SK-N-SH treated with all-trans-retinoic acid at 6 μM for 48 hours (cell line): ENCODE results near the gene PDZD2.
"Not testable (repeated sequence)": the region's sequence is repeated elsewhere in the genome, so short reads cannot be mapped to it uniquely, and the experiment has no call there.

Experiments
- ATAC-seq: fragments of 200-7000 bp; cut with Tn5 transposase; 3 replicates; pipeline ENCODE4 v1.9.1; 2020; ENCODE audit warnings: mild to moderate bottlenecking, moderate library complexity
- ARNTL ChIP-seq: fragments of 450-650 bp; formaldehyde crosslinking; IDR thresholded peaks from 2 replicates; pipeline ENCODE4 v1.5.0; 2020; ENCODE audit warnings: low read depth, mild to moderate bottlenecking, moderate library complexity, borderline replicate concordance
- BACH2 ChIP-seq: fragments of 250-450 bp; sonication (Bioruptor Pico); IDR thresholded peaks from 2 replicates; pipeline ENCODE4 v1.9.0; 2021; ENCODE audit warnings: mild to moderate bottlenecking, borderline replicate concordance
- CREB5 ChIP-seq: fragments of 250-450 bp; sonication (Bioruptor Pico); IDR thresholded peaks from 2 replicates; pipeline ENCODE4 v1.5.1; 2020; ENCODE audit warnings: low read depth, mild to moderate bottlenecking, moderate library complexity
- CSDC2 ChIP-seq: fragments of 250-450 bp; sonication (Bioruptor Pico); IDR thresholded peaks from 2 replicates; pipeline ENCODE4 v1.5.0; 2020; ENCODE audit warnings: mild to moderate bottlenecking, moderate library complexity
- CSRNP3 ChIP-seq: fragments of 250-450 bp; sonication (Bioruptor Pico); IDR thresholded peaks from 2 replicates; pipeline ENCODE4 v1.5.1; 2021; ENCODE audit warnings: mild to moderate bottlenecking, moderate library complexity
- ESRRG ChIP-seq: fragments of 250-450 bp; sonication (Bioruptor Pico); IDR thresholded peaks from 2 replicates; pipeline ENCODE4 v1.6.1; 2021; ENCODE audit warnings: mild to moderate bottlenecking
- GLIS3 ChIP-seq: fragments of 250-450 bp; sonication (Bioruptor Pico); IDR thresholded peaks from 2 replicates; pipeline ENCODE4 v1.5.0; 2020; ENCODE audit warnings: mild to moderate bottlenecking, moderate library complexity
- ISL1 ChIP-seq: fragments of 250-450 bp; sonication (Bioruptor Pico); IDR thresholded peaks from 2 replicates; pipeline ENCODE4 v2.1.2; 2022; ENCODE audit warnings: mild to moderate bottlenecking, moderate library complexity
- OSR1 ChIP-seq: fragments of 250-450 bp; sonication (Bioruptor Pico); IDR thresholded peaks from 2 replicates; pipeline ENCODE4 v1.8.0; 2022; ENCODE audit warnings: moderate library complexity, mild to moderate bottlenecking, inconsistent platforms
- POU6F1 ChIP-seq: fragments of 250-450 bp; sonication (Bioruptor Pico); IDR thresholded peaks from 2 replicates; pipeline ENCODE4 v1.8.0; 2021; ENCODE audit warnings: low read depth, mild to moderate bottlenecking, moderate library complexity, borderline replicate concordance
- PPARA ChIP-seq: fragments of 250-450 bp; sonication (Bioruptor Pico); IDR thresholded peaks from 2 replicates; pipeline ENCODE4 v1.5.0; 2020; ENCODE audit warnings: mild to moderate bottlenecking, borderline replicate concordance
- RARB ChIP-seq: fragments of 250-450 bp; sonication (Bioruptor Pico); IDR thresholded peaks from 2 replicates; pipeline ENCODE4 v1.8.0; 2021; ENCODE audit warnings: mild to moderate bottlenecking, moderate library complexity
- SNAI2 ChIP-seq: fragments of 250-450 bp; sonication (Bioruptor Pico); IDR thresholded peaks from 2 replicates; pipeline ENCODE4 v1.5.0; 2020; ENCODE audit warnings: mild to moderate bottlenecking, moderate library complexity
- TCF4 ChIP-seq: fragments of 250-450 bp; sonication (Bioruptor Pico); IDR thresholded peaks from 2 replicates; pipeline ENCODE4 v1.8.0; 2021; ENCODE audit warnings: mild to moderate bottlenecking, moderate library complexity, borderline replicate concordance
- TOX ChIP-seq: fragments of 250-450 bp; sonication (Bioruptor Pico); IDR thresholded peaks from 2 replicates; pipeline ENCODE4 v1.8.0; 2021; ENCODE audit warnings: mild to moderate bottlenecking, moderate library complexity, borderline replicate concordance
- TSHZ2 ChIP-seq: fragments of 250-450 bp; sonication (Bioruptor Pico); IDR thresholded peaks from 2 replicates; pipeline ENCODE4 v1.5.0; 2020; ENCODE audit warnings: mild to moderate bottlenecking, moderate library complexity
- ZC3H10 ChIP-seq: fragments of 250-450 bp; sonication (Bioruptor Pico); IDR thresholded peaks from 2 replicates; pipeline ENCODE4 v1.5.1; 2021; ENCODE audit warnings: mild to moderate bottlenecking, moderate library complexity
- ZFP3 ChIP-seq: fragments of 250-450 bp; sonication (Bioruptor Pico); IDR thresholded peaks from 2 replicates; pipeline ENCODE4 v1.5.0; 2020; ENCODE audit warnings: mild to moderate bottlenecking, moderate library complexity
- ZFP30 ChIP-seq: fragments of 450-650 bp; formaldehyde crosslinking; IDR thresholded peaks from 2 replicates; pipeline ENCODE4 v1.5.0; 2022; ENCODE audit warnings: mild to moderate bottlenecking, moderate library complexity
- ZNF565 ChIP-seq: fragments of 450-650 bp; formaldehyde crosslinking; conservative IDR thresholded peaks from 2 replicates; pipeline ENCODE4 v1.5.0; 2020; ENCODE audit warnings: low read depth, mild to moderate bottlenecking, moderate library complexity
- ZNF70 ChIP-seq: fragments of 450-650 bp; formaldehyde crosslinking; IDR thresholded peaks from 2 replicates; pipeline ENCODE4 v1.5.0; 2020; ENCODE audit warnings: mild to moderate bottlenecking, moderate library complexity

The PDZD2 gene

GRCh38 chr5:32031089-32031488 is 392.2 kb downstream of the PDZD2 start:
- TF ChIP-seq ESRRG (no peak), PPARA (no peak), TOX (no peak), ZC3H10 (CRISPR knock-in tag) (no peak), ZNF70 (no peak), ISL1 (CRISPR knock-in tag) (no peak), SNAI2 (CRISPR knock-in tag) (no peak)
- no peak for ATAC-seq

GRCh38 chr5:32038523-32038922 is 399.6 kb downstream of the PDZD2 start:
- TF ChIP-seq ISL1 (CRISPR knock-in tag) = no peak
- TF ChIP-seq PPARA = no peak
- no peak for TF ChIP-seq TSHZ2 (CRISPR knock-in tag)
- TF ChIP-seq GLIS3 (CRISPR knock-in tag) = no peak
- no peak for TF ChIP-seq POU6F1 (CRISPR knock-in tag)
- no peak for TF ChIP-seq BACH2 (CRISPR knock-in tag)
- TF ChIP-seq ARNTL (CRISPR knock-in tag) = no peak
- no peak for TF ChIP-seq CSDC2
- TF ChIP-seq TCF4 (CRISPR knock-in tag) = no peak
- no peak for TF ChIP-seq ZC3H10 (CRISPR knock-in tag)
- TF ChIP-seq ZFP3 (CRISPR knock-in tag) = no peak
- TF ChIP-seq ZNF565 = no peak
- no peak for TF ChIP-seq CREB5 (CRISPR knock-in tag)
- no peak for TF ChIP-seq TOX
- ATAC-seq = no peak

GRCh38 chr5:32039133-32039532 is 400.2 kb downstream of the PDZD2 start:
- ATAC-seq = not testable (repeated sequence)

GRCh38 chr5:32039601-32040000 is 400.7 kb downstream of the PDZD2 start:
- ATAC-seq = not testable (repeated sequence)

GRCh38 chr5:32040181-32040695 is 401.3 kb downstream of the PDZD2 start:
- ATAC-seq = not testable (repeated sequence)

- TF ChIP-seq ZNF565 = no peak
- no peak for TF ChIP-seq POU6F1 (CRISPR knock-in tag)
- TF ChIP-seq BACH2 (CRISPR knock-in tag) = no peak
- TF ChIP-seq OSR1 (CRISPR knock-in tag) = no peak
- no peak for TF ChIP-seq GLIS3 (CRISPR knock-in tag)
- no peak for TF ChIP-seq ZFP30 (CRISPR knock-in tag)
- no peak for TF ChIP-seq RARB (CRISPR knock-in tag)
- TF ChIP-seq ARNTL (CRISPR knock-in tag) = no peak
- TF ChIP-seq PPARA = no peak
- no peak for TF ChIP-seq CSDC2
- no peak for TF ChIP-seq CSRNP3 (CRISPR knock-in tag)
- TF ChIP-seq ZC3H10 (CRISPR knock-in tag) = no peak
- no peak for TF ChIP-seq ISL1 (CRISPR knock-in tag)
- no peak for TF ChIP-seq TCF4 (CRISPR knock-in tag)
- TF ChIP-seq TSHZ2 (CRISPR knock-in tag) = no peak
- TF ChIP-seq, all 23 proteins: peak for 0
- ATAC-seq = no peak
Observed at GRCh38 chr5:32042551-32042961, 403.6 kb downstream of the PDZD2 start.
